ENCODE data around the gene TMEM236. TPM values are rescaled to one million over a fixed set of nuclear protein-coding genes. Genes with fewer than 3 reads are reported as not detected.

TMEM236 gene
- total and polyA plus RNA-seq, 2 of the 4 experiments (the other 2 are of a cell fraction): not detected

DNA sequence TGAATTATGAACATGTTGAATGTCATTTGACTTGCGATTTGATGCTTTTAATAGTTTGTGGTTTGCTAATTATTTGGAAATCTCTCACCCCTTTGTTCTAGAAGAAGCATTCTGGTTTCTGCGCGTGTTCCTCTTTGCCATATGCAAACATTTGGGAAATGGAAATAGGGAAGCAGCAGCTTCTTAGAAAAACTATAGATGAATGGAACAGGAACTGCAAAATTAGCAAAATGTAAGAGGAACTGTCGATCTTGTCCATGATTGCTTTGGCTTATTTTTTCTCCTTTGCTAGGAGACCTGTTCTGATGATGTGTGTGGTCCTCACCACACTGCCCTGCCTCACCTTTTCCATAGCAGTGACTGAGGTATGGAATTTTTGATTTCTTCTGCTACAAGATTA lies 19.0 kb downstream of the TMEM236 start:
- no peak overlapping the region for H3K27ac ChIP-seq (ENCODE audit: insufficient read depth, low read length)
- H2AFZ ChIP-seq (replicated peaks; ENCODE audit: low read length, poor library complexity): no peak overlapping the region
- no peak overlapping the region for H3K14ac ChIP-seq (replicated peaks; ENCODE audit: low read depth, low read length)
- intact Hi-C loops (cut with micrococcal nuclease): no loop called here
- H4K91ac ChIP-seq (ENCODE audit: insufficient read depth, low read depth, low read length): no peak overlapping the region
- H3K23ac ChIP-seq (ENCODE audit: low read depth, low read length): no peak overlapping the region
- H3K4me2 ChIP-seq (ENCODE audit: low read depth, low read length): no peak overlapping the region
- no peak overlapping the region for H2AK9ac ChIP-seq (replicated peaks; ENCODE audit: low read depth, low read length, poor library complexity)
- no peak overlapping the region for H3K56ac ChIP-seq (ENCODE audit: extremely low read depth, insufficient read depth, low read length)
- no TSS peak for BruUV-seq (replicated peaks)
- dilution Hi-C loops (cut with HindIII; ENCODE audit: low sequenced_read_pairs, unreplicated experiment): no loop called here
- H3K9me1 ChIP-seq (ENCODE audit: insufficient read depth, low read length): no peaks in the 10 kb centered on the region
- no peaks in the 10 kb centered on the region for H3K36me3 ChIP-seq (ENCODE audit: control insufficient read depth, insufficient read depth, low read length)
- in situ Hi-C loops (cut with MboI; ENCODE audit: low sequenced_read_pairs): no loop called here
- H3K79me1 ChIP-seq (ENCODE audit: low read depth in 1 of 2, low read length in 2 of 2): no peaks in the 10 kb centered on the region
- POLR2A ChIA-PET (ENCODE audit: unreplicated experiment): no interaction called here
- H2AK5ac ChIP-seq (ENCODE audit: low read depth, low read length): no peak overlapping the region
- no peaks in the 10 kb centered on the region for H3K9me3 ChIP-seq (ENCODE audit: control insufficient read depth, insufficient read depth, low read length)
- H3K27me3 ChIP-seq (ENCODE audit: control insufficient read depth, insufficient read depth, low read length): peaks cover 2% of the 10 kb centered on the region
- no peak overlapping the region for H2BK15ac ChIP-seq (ENCODE audit: low read depth, low read length)
- no peaks in the 10 kb centered on the region for H4K20me1 ChIP-seq (ENCODE audit: insufficient read depth, low read length)
- H2BK5ac ChIP-seq (ENCODE audit: low read depth, low read length, poor library complexity, severe bottlenecking): no peak overlapping the region
- no peak overlapping the region for H4K5ac ChIP-seq (ENCODE audit: low read depth, low read length)
- no peak for TF ChIP-seq RAD21 (IDR thresholded peaks at IDR 0.05; ENCODE audit: low read length)
- no peak for TF ChIP-seq FOS (IDR thresholded peaks at IDR 0.05; ENCODE audit: low read depth, low read length)
- no peak for TF ChIP-seq MAFK (IDR thresholded peaks at IDR 0.05; ENCODE audit: low read depth, low read length)
- no peak for TF ChIP-seq POLR2A (IDR thresholded peaks at IDR 0.05; ENCODE audit: low read depth, low read length)
- no peak for TF ChIP-seq BHLHE40 (IDR thresholded peaks at IDR 0.05; ENCODE audit: low read depth, low read length)
- no peak for TF ChIP-seq RFX5 (IDR thresholded peaks at IDR 0.05; ENCODE audit: low read depth, low read length)
- no peak for TF ChIP-seq MXI1 (IDR thresholded peaks at IDR 0.05; ENCODE audit: borderline replicate concordance, low read depth, low read length)
- TF ChIP-seq CHD1 (IDR thresholded peaks at IDR 0.05; ENCODE audit: low read depth, low read length): no peak
- TF ChIP-seq, protein P1, sequence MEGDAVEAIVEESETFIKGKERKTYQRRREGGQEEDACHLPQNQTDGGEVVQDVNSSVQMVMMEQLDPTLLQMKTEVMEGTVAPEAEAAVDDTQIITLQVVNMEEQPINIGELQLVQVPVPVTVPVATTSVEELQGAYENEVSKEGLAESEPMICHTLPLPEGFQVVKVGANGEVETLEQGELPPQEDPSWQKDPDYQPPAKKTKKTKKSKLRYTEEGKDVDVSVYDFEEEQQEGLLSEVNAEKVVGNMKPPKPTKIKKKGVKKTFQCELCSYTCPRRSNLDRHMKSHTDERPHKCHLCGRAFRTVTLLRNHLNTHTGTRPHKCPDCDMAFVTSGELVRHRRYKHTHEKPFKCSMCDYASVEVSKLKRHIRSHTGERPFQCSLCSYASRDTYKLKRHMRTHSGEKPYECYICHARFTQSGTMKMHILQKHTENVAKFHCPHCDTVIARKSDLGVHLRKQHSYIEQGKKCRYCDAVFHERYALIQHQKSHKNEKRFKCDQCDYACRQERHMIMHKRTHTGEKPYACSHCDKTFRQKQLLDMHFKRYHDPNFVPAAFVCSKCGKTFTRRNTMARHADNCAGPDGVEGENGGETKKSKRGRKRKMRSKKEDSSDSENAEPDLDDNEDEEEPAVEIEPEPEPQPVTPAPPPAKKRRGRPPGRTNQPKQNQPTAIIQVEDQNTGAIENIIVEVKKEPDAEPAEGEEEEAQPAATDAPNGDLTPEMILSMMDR (conservative IDR thresholded peaks at IDR 0.05; ENCODE audit: low read depth, low read length): no peak
- no peak for TF ChIP-seq MAZ (IDR thresholded peaks at IDR 0.05; ENCODE audit: borderline replicate concordance, low read depth, low read length)
- no peak for TF ChIP-seq RCOR1 (IDR thresholded peaks at IDR 0.05; ENCODE audit: insufficient replicate concordance, low read length)
- TF ChIP-seq SMC3 (IDR thresholded peaks at IDR 0.05; ENCODE audit: low read depth, low read length): no peak
- CTCF ChIA-PET: no interaction called here
- H3K4me3 ChIP-seq (ENCODE audit: insufficient read depth, low read depth, low read length): no peak overlapping the region
- H3K18ac ChIP-seq (ENCODE audit: low read depth, low read length): no peak overlapping the region
- 60% methylated on average over 1 of the region's 4 CpGs; no CpG with 5 or more reads in 1 of the 2 experiments for WGBS, 2 experiments (ENCODE audit: extremely low coverage in 2 of 2, insufficient read length in 1 of 2)
- no peak overlapping the region for H3K4ac ChIP-seq (ENCODE audit: low read depth, low read length)
- H4K8ac ChIP-seq (ENCODE audit: low read depth in 2 of 2, low read length in 2 of 2): no peak overlapping the region
- no peak for ATAC-seq (ENCODE audit: low read depth)
- no peak overlapping the region for H3K9ac ChIP-seq (ENCODE audit: low read depth, low read length)
- no peak overlapping the region for H2BK20ac ChIP-seq (ENCODE audit: low read depth, low read length)
- no peak for DNase-seq
- H2BK120ac ChIP-seq (ENCODE audit: low read depth, low read length): no peak overlapping the region
- H3K4me1 ChIP-seq (ENCODE audit: control insufficient read depth, insufficient read depth, low read length): no peaks in the 10 kb centered on the region
